PFSK-1 (cell line): Measurements from ENCODE around the gene RCSD1.

ENCODE experiments used
- REST ChIP-seq, 2 experiments: IDR thresholded peaks; 2 replicates each; pipeline versions ENCODE4 v1.6.1 to v1.8.0; 2011 to 2012; ENCODE audit warnings: low read depth in 2 of 2, low read length in 2 of 2, control low read depth in 1 of 2, inconsistent platforms in 1 of 2, mild to moderate bottlenecking in 1 of 2, moderate library complexity in 1 of 2; ENCODE audit not compliant: insufficient read depth in 1 of 2
- SIN3A ChIP-seq: IDR thresholded peaks from 2 replicates; pipeline ENCODE4 v1.6.1; 2012; ENCODE audit warnings: mild to moderate bottlenecking, low read length, moderate library complexity, borderline replicate concordance; ENCODE audit not compliant: insufficient read depth

DNA sequence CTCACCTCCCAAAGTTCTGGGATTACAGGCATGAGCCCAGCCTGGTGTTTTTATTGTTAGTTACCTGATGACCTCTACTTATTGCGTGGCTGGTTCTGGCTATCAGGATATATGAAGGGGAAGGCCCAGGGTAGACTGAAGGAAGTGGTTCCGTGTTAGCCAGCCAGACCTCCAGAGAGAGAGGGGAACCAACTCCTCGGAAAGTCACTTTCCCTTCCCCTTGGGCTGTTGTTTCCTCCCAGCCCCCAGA lies 2.5 kb upstream of the RCSD1 start:
- TF ChIP-seq REST (IDR thresholded peaks at IDR 0.05; ENCODE audit: insufficient read depth in 1 of 2, low read depth in 2 of 2, low read length in 2 of 2): no peak
- TF ChIP-seq SIN3A: no peak
